CD8-positive, alpha-beta memory T cell (primary cell): ENCODE results near the gene DUOX1. TPM values are rescaled to one million over a fixed set of nuclear protein-coding genes. Genes with fewer than 3 reads are reported as not detected.

ENCODE experiments used
- CTCF ChIA-PET: fragments of 350-600 bp; sonication (Branson Sonifier 250); formaldehyde crosslinking; loops from one replicate; lab custom pipeline; 2021; ENCODE audit warnings: antibody characterized with exemption; lab: Charles Lee
- POLR2A ChIA-PET: fragments of 350-600 bp; sonication (Branson Sonifier 250); formaldehyde crosslinking; loops from one replicate; lab custom pipeline; 2021; ENCODE audit warnings: antibody characterized with exemption; lab: Charles Lee
- DNase-seq, 5 donors: peaks; one replicate each; pipeline versions ENCODE4 v3.0.0 to v3.0.0-alpha.2; 2020 to 2022; ENCODE audit warnings: mixed read lengths in 1 of 5
- H3K27ac ChIP-seq: one replicate; pipeline ENCODE4 v1.7.0; 2013; ENCODE audit warnings: low read depth, mild to moderate bottlenecking, low read length, moderate library complexity
- H3K27me3 ChIP-seq: 2 replicates; pipeline ENCODE4 v1.7.0; 2013; ENCODE audit warnings: low read length, mild to moderate bottlenecking; ENCODE audit not compliant: insufficient read depth, poor library complexity, severe bottlenecking
- H3K36me3 ChIP-seq: 2 replicates; pipeline ENCODE4 v1.7.0; 2013; ENCODE audit warnings: mild to moderate bottlenecking, low read length, moderate library complexity; ENCODE audit not compliant: insufficient read depth
- H3K4me1 ChIP-seq: 2 replicates; pipeline ENCODE4 v1.7.0; 2013; ENCODE audit warnings: mild to moderate bottlenecking, low read length, moderate library complexity; ENCODE audit not compliant: insufficient read depth
- H3K4me3 ChIP-seq: 2 replicates; pipeline ENCODE4 v1.7.0; 2013; ENCODE audit warnings: mild to moderate bottlenecking, low read length
- H3K9me3 ChIP-seq: 2 replicates; pipeline ENCODE4 v1.7.0; 2013; ENCODE audit warnings: mild to moderate bottlenecking, low read length
- H3K27ac Mint-ChIP-seq, 8 donors: one replicate each; pipeline ENCODE4 v1.8.0; 2020 to 2021; ENCODE audit warnings: mixed read lengths in 8 of 8, mild to moderate bottlenecking in 6 of 8, inconsistent platforms in 3 of 8, moderate library complexity in 3 of 8
- H3K27me3 Mint-ChIP-seq, 2 donors: one replicate each; pipeline ENCODE4 v1.8.0; 2020 to 2021; ENCODE audit warnings: mixed read lengths in 2 of 2, mild to moderate bottlenecking in 1 of 2, moderate library complexity in 1 of 2
- H3K36me3 Mint-ChIP-seq, 3 donors: one replicate each; pipeline ENCODE4 v1.8.0; 2020 to 2021; ENCODE audit warnings: mixed read lengths in 3 of 3, inconsistent platforms in 1 of 3, mild to moderate bottlenecking in 1 of 3
- H3K4me1 Mint-ChIP-seq, 3 donors: one replicate each; pipeline ENCODE4 v1.8.0; 2020 to 2021; ENCODE audit warnings: mixed read lengths in 3 of 3, inconsistent platforms in 1 of 3, mild to moderate bottlenecking in 1 of 3
- H3K4me3 Mint-ChIP-seq, 7 donors: one replicate each; pipeline ENCODE4 v1.8.0; 2020 to 2021; ENCODE audit warnings: mixed read lengths in 7 of 7, mild to moderate bottlenecking in 6 of 7, moderate library complexity in 4 of 7, inconsistent platforms in 2 of 7
- H3K9me3 Mint-ChIP-seq, 5 donors: one replicate each; pipeline ENCODE4 v1.8.0; 2020 to 2022; ENCODE audit warnings: mixed read lengths in 5 of 5, mild to moderate bottlenecking in 3 of 5, moderate library complexity in 2 of 5, inconsistent platforms in 1 of 5
- polyA plus RNA-seq: library from polyadenylated mRNA; unstranded; fragments of 300-500 nt; fragmentation: Illumina TruSeq; gene quantifications from one replicate; pipeline ENCODE4 v1.2.3, GENCODE V29; 2021
- total RNA-seq, 2 experiments: library from RNA; stranded (reverse); gene quantifications; one replicate each; pipeline ENCODE4 v1.2.3, GENCODE V29; 2021

The DUOX1 gene
- total and polyA plus RNA-seq, 3 experiments from 2014 or later = 0.11 to 1.2 TPM; not detected in 1

GRCh38 chr15:45143946-45144345 is 14.2 kb downstream of the DUOX1 start:
- ChIA-PET CTCF (interaction anchor here (0.9 kb wide), 1 partner anchor 19 kb away, joined by 3 read pairs; no protein-coding TSS in a partner anchor), POLR2A (no interaction called here)
- H3K27ac ChIP-seq = no peak overlapping the region
- no peak overlapping the region for H3K4me3 ChIP-seq
- Mint-ChIP-seq H3K27ac (no peak overlapping the region), H3K4me3 (no peak overlapping the region), H3K9me3 (no peaks in the 10 kb centered on the region), H3K36me3 (peaks cover 0 to 3% (median 0%) of the 10 kb centered on the region in 3 donors), H3K27me3 (peaks cover 0 to 2% of the 10 kb centered on the region in 2 donors), H3K4me1 (no peaks in the 10 kb centered on the region)
- H3K27me3 ChIP-seq = no peaks in the 10 kb centered on the region
- H3K4me1 ChIP-seq = no peaks in the 10 kb centered on the region
- DNase-seq = no peak
- H3K9me3 ChIP-seq = no peaks in the 10 kb centered on the region
- no peaks in the 10 kb centered on the region for H3K36me3 ChIP-seq

- Mint-ChIP-seq H3K4me1 (no peaks in the 10 kb centered on the region), H3K4me3 (no peak overlapping the region), H3K36me3 (peaks cover 0 to 3% (median 0%) of the 10 kb centered on the region in 3 donors), H3K9me3 (no peaks in the 10 kb centered on the region), H3K27ac (peak overlapping the region in 1 of 8 donors; percentile 38), H3K27me3 (peaks cover 0 to 2% of the 10 kb centered on the region in 2 donors)
- Histone ChIP-seq H3K9me3 (no peaks in the 10 kb centered on the region), H3K27ac (no peak overlapping the region), H3K27me3 (no peaks in the 10 kb centered on the region), H3K36me3 (no peaks in the 10 kb centered on the region), H3K4me1 (no peaks in the 10 kb centered on the region), H3K4me3 (no peak overlapping the region)
- POLR2A ChIA-PET = no interaction called here
- CTCF ChIA-PET = interaction anchor here (0.9 kb wide), 1 partner anchor 18 kb away, joined by 3 read pairs; no protein-coding TSS in a partner anchor
- DNase-seq = no peak
Measured at GRCh38 chr15:45144775-45145174, 15.0 kb downstream of the DUOX1 start.

- Histone ChIP-seq H3K27ac (no peak overlapping the region), H3K4me3 (no peak overlapping the region), H3K27me3 (no peaks in the 10 kb centered on the region), H3K4me1 (no peaks in the 10 kb centered on the region), H3K36me3 (no peaks in the 10 kb centered on the region), H3K9me3 (no peaks in the 10 kb centered on the region)
- Mint-ChIP-seq H3K4me3 (no peak overlapping the region), H3K27me3 (peaks cover 0 to 2% of the 10 kb centered on the region in 2 donors), H3K27ac (no peak overlapping the region), H3K36me3 (peaks cover 0 to 8% (median 0%) of the 10 kb centered on the region in 3 donors), H3K9me3 (no peaks in the 10 kb centered on the region), H3K4me1 (no peaks in the 10 kb centered on the region)
- no peak for DNase-seq
- ChIA-PET CTCF (interaction anchor here (2.0 kb wide), 1 partner anchor 28 kb away, joined by 7 read pairs; no protein-coding TSS in a partner anchor), POLR2A (no interaction called here)
Measured at GRCh38 chr15:45146405-45146804, 16.6 kb downstream of the DUOX1 start.

- Mint-ChIP-seq H3K27me3 (peaks cover 0 to 2% of the 10 kb centered on the region in 2 donors), H3K36me3 (peaks cover 0 to 17% (median 0%) of the 10 kb centered on the region in 3 donors), H3K9me3 (no peaks in the 10 kb centered on the region), H3K4me3 (no peak overlapping the region), H3K4me1 (no peaks in the 10 kb centered on the region), H3K27ac (no peak overlapping the region)
- Histone ChIP-seq H3K27me3 (no peaks in the 10 kb centered on the region), H3K4me3 (no peak overlapping the region), H3K27ac (no peak overlapping the region), H3K36me3 (no peaks in the 10 kb centered on the region), H3K9me3 (no peaks in the 10 kb centered on the region), H3K4me1 (no peaks in the 10 kb centered on the region)
- CTCF ChIA-PET = no interaction called here
- POLR2A ChIA-PET = no interaction called here
- DNase-seq = no peak
Measured at GRCh38 chr15:45147606-45148005, 17.8 kb downstream of the DUOX1 start.

GRCh38 chr15:45148076-45149059 is 18.6 kb downstream of the DUOX1 start:
- ChIA-PET POLR2A (no interaction called here), CTCF (interaction anchor here (1.2 kb wide), 1 partner anchor 19 kb away, joined by 4 read pairs; no protein-coding TSS in a partner anchor)
- no peaks in the 10 kb centered on the region for H3K9me3 Mint-ChIP-seq
- no peaks in the 10 kb centered on the region for H3K9me3 ChIP-seq
- peaks cover 0 to 20% (median 0%) of the 10 kb centered on the region in 3 donors for H3K36me3 Mint-ChIP-seq
- no peak for DNase-seq
- H3K27ac Mint-ChIP-seq = peak overlapping the region in 1 of 8 donors; percentile 47
- H3K4me1 ChIP-seq = no peaks in the 10 kb centered on the region
- H3K27me3 ChIP-seq = no peaks in the 10 kb centered on the region
- H3K4me1 Mint-ChIP-seq = no peaks in the 10 kb centered on the region
- H3K27ac ChIP-seq = no peak overlapping the region
- peaks cover 0 to 2% of the 10 kb centered on the region in 2 donors for H3K27me3 Mint-ChIP-seq
- H3K4me3 ChIP-seq = no peak overlapping the region
- H3K4me3 Mint-ChIP-seq = no peak overlapping the region
- no peaks in the 10 kb centered on the region for H3K36me3 ChIP-seq

GRCh38 chr15:45149060-45149459 is 19.3 kb downstream of the DUOX1 start:
- Mint-ChIP-seq H3K27me3 (peaks cover 0 to 2% of the 10 kb centered on the region in 2 donors), H3K4me3 (no peak overlapping the region), H3K9me3 (no peaks in the 10 kb centered on the region), H3K36me3 (peaks cover 0 to 20% (median 0%) of the 10 kb centered on the region in 3 donors), H3K27ac (peak overlapping the region in 1 of 8 donors; percentile 68), H3K4me1 (no peaks in the 10 kb centered on the region)
- no peaks in the 10 kb centered on the region for H3K9me3 ChIP-seq
- H3K4me3 ChIP-seq = no peak overlapping the region
- DNase-seq = no peak
- no peaks in the 10 kb centered on the region for H3K36me3 ChIP-seq
- POLR2A ChIA-PET = no interaction called here
- CTCF ChIA-PET = interaction anchor here (1.2 kb wide), 1 partner anchor 18 kb away, joined by 4 read pairs; no protein-coding TSS in a partner anchor
- H3K27me3 ChIP-seq = no peaks in the 10 kb centered on the region
- no peak overlapping the region for H3K27ac ChIP-seq
- no peaks in the 10 kb centered on the region for H3K4me1 ChIP-seq

- H3K4me1 ChIP-seq = no peaks in the 10 kb centered on the region
- no peak overlapping the region for H3K4me3 Mint-ChIP-seq
- ChIA-PET CTCF (no interaction called here), POLR2A (no interaction called here)
- no peaks in the 10 kb centered on the region for H3K27me3 Mint-ChIP-seq
- H3K27ac Mint-ChIP-seq = no peak overlapping the region
- no peak overlapping the region for H3K27ac ChIP-seq
- H3K4me3 ChIP-seq = no peak overlapping the region
- peaks cover 0 to 20% (median 0%) of the 10 kb centered on the region in 3 donors for H3K36me3 Mint-ChIP-seq
- no peaks in the 10 kb centered on the region for H3K4me1 Mint-ChIP-seq
- DNase-seq = peak in 1 of 5 donors; percentile 4
- H3K9me3 Mint-ChIP-seq = no peaks in the 10 kb centered on the region
- H3K36me3 ChIP-seq = no peaks in the 10 kb centered on the region
- H3K27me3 ChIP-seq = no peaks in the 10 kb centered on the region
- no peaks in the 10 kb centered on the region for H3K9me3 ChIP-seq
Measured at GRCh38 chr15:45150481-45150880, 20.7 kb downstream of the DUOX1 start.

- Histone ChIP-seq H3K27ac (no peak overlapping the region), H3K9me3 (no peaks in the 10 kb centered on the region), H3K36me3 (no peaks in the 10 kb centered on the region), H3K4me1 (no peaks in the 10 kb centered on the region), H3K4me3 (no peak overlapping the region), H3K27me3 (no peaks in the 10 kb centered on the region)
- H3K27me3 Mint-ChIP-seq = no peaks in the 10 kb centered on the region
- POLR2A ChIA-PET = no interaction called here
- H3K9me3 Mint-ChIP-seq = no peaks in the 10 kb centered on the region
- H3K27ac Mint-ChIP-seq = no peak overlapping the region
- H3K36me3 Mint-ChIP-seq = peaks cover 0 to 20% (median 0%) of the 10 kb centered on the region in 3 donors
- no peak overlapping the region for H3K4me3 Mint-ChIP-seq
- CTCF ChIA-PET = no interaction called here
- DNase-seq = no peak
- H3K4me1 Mint-ChIP-seq = no peaks in the 10 kb centered on the region
Measured at GRCh38 chr15:45150997-45151396, 21.2 kb downstream of the DUOX1 start.
